HG03342 (cell line): Measurements from ENCODE around the gene ANKRD33.

ENCODE experiments used
- ATAC-seq: cut with Tn5 transposase; IDR thresholded peaks from one replicate; pipeline ENCODE4 v1.9.1; 2021; ENCODE audit warnings: mild to moderate bottlenecking, moderate library complexity; ENCODE audit not compliant: unreplicated experiment

The ANKRD33 gene

GRCh38 chr12:51898506-51898905, 10.6 kb downstream of the ANKRD33 start:
- ATAC-seq: no peak

GRCh38 chr12:51898937-51899336, 11.0 kb downstream of the ANKRD33 start:
- ATAC-seq: no peak

- no peak for ATAC-seq
These were observed 12.5 kb downstream of the ANKRD33 start for GRCh38 chr12:51900323-51900889.

- ATAC-seq: no peak
These were observed 13.4 kb downstream of the ANKRD33 start for GRCh38 chr12:51901121-51901817.

GRCh38 chr12:51901881-51902280, 14.0 kb downstream of the ANKRD33 start:
- ATAC-seq: no peak

- no peak for ATAC-seq
These were observed 17.1 kb downstream of the ANKRD33 start for GRCh38 chr12:51904951-51905470.

- ATAC-seq: no peak
These were observed 17.8 kb downstream of the ANKRD33 start for GRCh38 chr12:51905471-51906429.

- ATAC-seq: no peak
These were observed 18.7 kb downstream of the ANKRD33 start for GRCh38 chr12:51906430-51907082.

- no peak for ATAC-seq
These were observed 19.4 kb downstream of the ANKRD33 start, which contains the start of gene ACVRL1 for GRCh38 chr12:51907083-51907855. TSS of gene ACVRL1 (plus strand) at chr12:51907504. CDS start at chr12:51912475, 4,971 bp downstream.

GRCh38 chr12:51907856-51908425, 20.0 kb downstream of the ANKRD33 start:
- ATAC-seq: no peak

- ATAC-seq: no peak
These were observed 21.1 kb downstream of the ANKRD33 start for GRCh38 chr12:51908876-51909592.

GRCh38 chr12:51910168-51910567, 22.3 kb downstream of the ANKRD33 start:
- ATAC-seq: no peak

GRCh38 chr12:51910691-51911090, 22.8 kb downstream of the ANKRD33 start:
- ATAC-seq: no peak

GRCh38 chr12:51911307-51911706, 23.4 kb downstream of the ANKRD33 start:
- no peak for ATAC-seq

GRCh38 chr12:51911788-51912711, 24.1 kb downstream of the ANKRD33 start:
- no peak for ATAC-seq

GRCh38 chr12:51913071-51914033, 25.4 kb downstream of the ANKRD33 start:
- no peak for ATAC-seq
